Body of pancreas (tissue), 4 donors: ENCODE data around the gene PBX3. TPM values are rescaled to one million over a fixed set of nuclear protein-coding genes. Genes with fewer than 3 reads are reported as not detected.

ENCODE experiments used
- ATAC-seq: fragments of 150-250 bp; one replicate; pipeline ENCODE4 v1.9.1; 2016
- DNase-seq, 4 donors: peaks; one replicate each; pipeline ENCODE4 v3.0.0-alpha.2; 2019
- H3K27ac ChIP-seq, 4 donors: fragments of 200-600 bp; sonication (generic); 1 replicate in 3 of 4; 2 replicates in 1 of 4; pipeline versions ENCODE4 v1.5.1 to v1.6.1; 2016 to 2019; ENCODE audit warnings: mild to moderate bottlenecking in 1 of 4, mixed read lengths in 1 of 4, moderate library complexity in 1 of 4
- H3K27me3 ChIP-seq, 2 donors: fragments of 200-600 bp; sonication (generic); one replicate each; pipeline ENCODE4 v1.6.0; 2016; ENCODE audit warnings: mild to moderate bottlenecking in 1 of 2
- H3K36me3 ChIP-seq, 2 donors: fragments of 200-600 bp; sonication (generic); replicated peaks in 1 of 2; 2 replicates each; pipeline ENCODE4 v1.5.1; 2016; ENCODE audit warnings: low read depth in 2 of 2; ENCODE audit not compliant: insufficient read depth in 1 of 2
- H3K4me1 ChIP-seq: fragments of 200-600 bp; sonication (generic); one replicate; pipeline ENCODE4 v1.6.0; 2016
- H3K4me3 ChIP-seq, 2 donors: fragments of 200-600 bp; sonication (generic); 1 replicate in 1 of 2; 2 replicates in 1 of 2; pipeline ENCODE4 v1.5.1; 2016 to 2019
- H3K9me3 ChIP-seq, 3 donors: fragments of 200-600 bp; sonication (generic); 1 replicate in 2 of 3; 2 replicates in 1 of 3; pipeline ENCODE4 v1.5.1; 2016
- CTCF ChIP-seq, 7 experiments: fragments of 450-650 bp in 4 of 7; fragments of 200-600 bp in 3 of 7; sonication (generic) in 3 of 7; IDR thresholded peaks; one replicate each; pipeline ENCODE4 v1.5.1; 2016 to 2019; ENCODE audit warnings: antibody characterized with exemption in 7 of 7
- POLR2A ChIP-seq, 3 donors: fragments of 450-650 bp; IDR thresholded peaks; one replicate each; pipeline ENCODE4 v1.6.1; 2016; ENCODE audit warnings: antibody characterized with exemption in 3 of 3, mild to moderate bottlenecking in 2 of 3
- WGBS, 2 donors: methylation state at CpG; one replicate each; pipeline ENCODE4 v1.1.5; 2017; 5-methylcytosine and 5-hydroxymethylcytosine counted together
- intact Hi-C: fragments of 100-400 bp; cut with DNase I; formaldehyde crosslinking; loops from one replicate; pipeline ENCODE4 v1.15.1; 2023
- total RNA-seq, 2 donors: library from RNA; depleted of rRNA; stranded (reverse); fragments of >200 nt; gene quantifications; one replicate each; pipeline ENCODE4 v1.1.0, GENCODE V29; 2016

PBX3 gene
- total RNA-seq, 2 donors from 2014 or later = 12.5 to 36.3 TPM

GRCh38 chr9:125789196-125789595 is 42.0 kb downstream of the PBX3 start:
- Histone ChIP-seq H3K4me1 (no peaks in the 10 kb centered on the region), H3K4me3 (no peak overlapping the region), H3K9me3 (no peaks in the 10 kb centered on the region), H3K36me3 (no peaks in the 10 kb centered on the region), H3K27ac (no peak overlapping the region), H3K27me3 (no peaks in the 10 kb centered on the region)
- intact Hi-C loops = no loop called here
- ATAC-seq (no peak), DNase-seq (no peak)
- TF ChIP-seq POLR2A (IDR thresholded peaks at IDR 0.05) (no peak), CTCF (IDR thresholded peaks at IDR 0.05) (no peak)

- WGBS, 2 donors = 77 to 83% methylated on average over 2 of the region's 2 CpGs
- ATAC-seq (no peak), DNase-seq (peak in 1 of 4 donors; percentile 7)
- Histone ChIP-seq H3K9me3 (no peaks in the 10 kb centered on the region), H3K27me3 (no peaks in the 10 kb centered on the region), H3K36me3 (no peaks in the 10 kb centered on the region), H3K4me3 (no peak overlapping the region), H3K4me1 (peaks cover 22% of the 10 kb centered on the region), H3K27ac (no peak overlapping the region)
- TF ChIP-seq CTCF (IDR thresholded peaks at IDR 0.05) (no peak), POLR2A (IDR thresholded peaks at IDR 0.05) (no peak)
- intact Hi-C loops = no loop called here
These were observed 47.5 kb downstream of the PBX3 start for GRCh38 chr9:125794708-125795107.

- no peaks in the 10 kb centered on the region for H3K27me3 ChIP-seq
- no peaks in the 10 kb centered on the region for H3K9me3 ChIP-seq
- no peak overlapping the region for H3K4me3 ChIP-seq
- 58 to 65% methylated on average over 4 of the region's 4 CpGs for WGBS, 2 donors
- H3K4me1 ChIP-seq = peaks cover 22% of the 10 kb centered on the region
- H3K36me3 ChIP-seq = no peaks in the 10 kb centered on the region
- no peak for DNase-seq
- no peak for ATAC-seq
- H3K27ac ChIP-seq = no peak overlapping the region
- intact Hi-C loops = no loop called here
- TF ChIP-seq POLR2A (IDR thresholded peaks at IDR 0.05) = no peak
- no peak for TF ChIP-seq CTCF (IDR thresholded peaks at IDR 0.05)
These were observed 48.9 kb downstream of the PBX3 start for GRCh38 chr9:125795970-125796596.

GRCh38 chr9:125797930-125798329 is 50.8 kb downstream of the PBX3 start:
- TF ChIP-seq CTCF (IDR thresholded peaks at IDR 0.05) (no peak), POLR2A (IDR thresholded peaks at IDR 0.05) (no peak)
- Histone ChIP-seq H3K9me3 (no peaks in the 10 kb centered on the region), H3K36me3 (no peaks in the 10 kb centered on the region), H3K4me1 (peaks cover 22% of the 10 kb centered on the region), H3K4me3 (no peak overlapping the region), H3K27ac (peak overlapping the region in 1 of 4 donors; percentile 4), H3K27me3 (no peaks in the 10 kb centered on the region)
- intact Hi-C loops = no loop called here
- no peak for DNase-seq
- no peak for ATAC-seq
- WGBS, 2 donors = 3 to 9% methylated on average over 2 of the region's 2 CpGs

GRCh38 chr9:125803526-125803925 is 56.4 kb downstream of the PBX3 start:
- Histone ChIP-seq H3K4me3 (no peak overlapping the region), H3K27me3 (no peaks in the 10 kb centered on the region), H3K9me3 (no peaks in the 10 kb centered on the region), H3K36me3 (no peaks in the 10 kb centered on the region), H3K27ac (no peak overlapping the region), H3K4me1 (peaks cover under 1% of the 10 kb centered on the region)
- WGBS, 2 donors = 70 to 73% methylated on average over 2 of the region's 2 CpGs
- no peak for TF ChIP-seq POLR2A (IDR thresholded peaks at IDR 0.05)
- no peak for TF ChIP-seq CTCF (IDR thresholded peaks at IDR 0.05)
- ATAC-seq (no peak), DNase-seq (no peak)
- intact Hi-C loops = no loop called here
